Fibroblast of lung (primary cell): ENCODE data around the gene TTC23. TPM values are rescaled to one million over a fixed set of nuclear protein-coding genes. Genes with fewer than 3 reads are reported as not detected.
"Not testable (repeated sequence)": the region's sequence is repeated elsewhere in the genome, so short reads cannot be mapped to it uniquely, and the experiment has no call there.

Source experiments
- DNase-seq, 2 donors: peaks; one replicate each; pipeline versions ENCODE4 v3.0.0 to v3.0.0-alpha.2; 2010; ENCODE audit warnings: low read depth in 2 of 2
- H2AFZ ChIP-seq: 2 replicates; pipeline ENCODE4 v1.5.1; 2012; ENCODE audit warnings: low read length, control low read depth, inconsistent platforms
- H3K27ac ChIP-seq: 2 replicates; pipeline ENCODE4 v1.5.1; 2011; ENCODE audit warnings: low read length, control low read depth; ENCODE audit not compliant: insufficient read depth
- H3K27me3 ChIP-seq: 2 replicates; pipeline ENCODE4 v1.5.1; 2011; ENCODE audit warnings: mild to moderate bottlenecking, low read length; ENCODE audit not compliant: control insufficient read depth, insufficient read depth
- H3K36me3 ChIP-seq: 2 replicates; pipeline ENCODE4 v1.5.1; 2011; ENCODE audit warnings: low read length; ENCODE audit not compliant: control insufficient read depth, insufficient read depth
- H3K4me1 ChIP-seq: 2 replicates; pipeline ENCODE4 v1.5.1; 2011; ENCODE audit warnings: low read length; ENCODE audit not compliant: control insufficient read depth, insufficient read depth; ENCODE audit errors: extremely low read depth
- H3K4me2 ChIP-seq: 2 replicates; pipeline ENCODE4 v1.5.1; 2011; ENCODE audit warnings: low read length, control low read depth; ENCODE audit not compliant: insufficient read depth; ENCODE audit errors: extremely low read depth
- H3K4me3 ChIP-seq, 4 experiments: fragments of 200-600 bp in 1 of 4; sonication (generic) in 1 of 4; replicated peaks in 1 of 4; 2 replicates each; pipeline ENCODE4 v1.5.1; 2011 to 2016; ENCODE audit warnings: low read length in 4 of 4, low read depth in 3 of 4, mild to moderate bottlenecking in 3 of 4, control low read depth in 2 of 4, inconsistent platforms in 1 of 4, mixed read lengths in 1 of 4; ENCODE audit not compliant: insufficient read depth in 1 of 4; ENCODE audit errors: control extremely low read depth in 1 of 4
- H3K79me2 ChIP-seq: 2 replicates; pipeline ENCODE4 v1.5.1; 2012; ENCODE audit warnings: mild to moderate bottlenecking, low read length, inconsistent platforms; ENCODE audit not compliant: control insufficient read depth, insufficient read depth
- H3K9ac ChIP-seq: 2 replicates; pipeline ENCODE4 v1.5.1; 2011; ENCODE audit warnings: mild to moderate bottlenecking, low read length, control low read depth; ENCODE audit not compliant: insufficient read depth
- H3K9me3 ChIP-seq: 2 replicates; pipeline ENCODE4 v1.5.1; 2012; ENCODE audit warnings: low read depth, low read length; ENCODE audit not compliant: control insufficient read depth, insufficient read depth
- H4K20me1 ChIP-seq: 2 replicates; pipeline ENCODE4 v1.5.1; 2011; ENCODE audit warnings: low read length; ENCODE audit not compliant: control insufficient read depth, insufficient read depth; ENCODE audit errors: extremely low read depth
- EZH2 ChIP-seq: IDR thresholded peaks from 2 replicates; pipeline ENCODE4 v1.5.1; 2012; ENCODE audit warnings: low read length, control low read depth, mild to moderate bottlenecking; ENCODE audit errors: missing control alignments
- polyA plus RNA-seq, 2 donors: library from polyadenylated mRNA; depleted of rRNA in 1 of 2; stranded (reverse) in 1 of 2; unstranded in 1 of 2; fragments of >200 nt; gene quantifications; 2 replicates each; pipeline ENCODE4 v1.2.1, GENCODE V29; 2011 to 2012; ENCODE audit warnings: missing spikeins in 1 of 2
- total RNA-seq: library from RNA; depleted of rRNA; stranded (reverse); fragments of >200 nt; gene quantifications from 2 replicates; pipeline ENCODE4 v1.2.1, GENCODE V29; 2014
- TF ChIP-seq, protein P1 (sequence below), 2 donors: IDR thresholded peaks in 1 of 2; conservative IDR thresholded peaks in 1 of 2; 1 replicate in 1 of 2; 2 replicates in 1 of 2; pipeline ENCODE4 v1.5.1; 2011 to 2012; ENCODE audit warnings: low read length in 2 of 2, control low read depth in 1 of 2, inconsistent platforms in 1 of 2, low read depth in 1 of 2, mild to moderate bottlenecking in 1 of 2

TTC23 gene
- total and polyA plus RNA-seq, 2 donors (not counting 1 experiment from before 2014, with no cell fraction given), result 3.5 to 30.4 TPM

DNA sequence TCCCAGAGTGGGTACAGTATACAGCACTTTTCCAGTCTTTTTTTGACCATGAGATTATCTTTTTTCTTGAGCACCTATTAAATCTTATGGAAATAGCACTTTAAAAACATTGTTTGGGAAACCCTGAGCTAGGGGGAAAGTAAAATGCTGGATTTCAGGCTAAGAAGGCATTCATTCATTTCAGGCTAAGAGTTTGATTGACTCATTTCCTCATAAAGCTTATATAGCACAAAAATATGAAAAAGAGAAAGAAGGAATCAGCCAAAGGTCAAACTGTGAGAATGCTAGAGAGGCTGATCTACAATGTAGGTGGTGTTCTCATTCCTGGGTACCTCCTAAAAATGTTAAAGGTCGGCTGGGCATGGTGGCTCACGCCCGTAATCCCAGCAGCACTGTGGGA lies 10.5 kb downstream of the TTC23 start:
- Histone ChIP-seq H3K4me1 (peaks cover 2% of the 10 kb centered on the region), H3K9ac (no peak overlapping the region), H3K36me3 (peaks cover 1% of the 10 kb centered on the region), H3K4me2 (no peak overlapping the region), H2AFZ (no peak overlapping the region), H3K4me3 (no peak overlapping the region), H3K79me2 (peaks cover 2% of the 10 kb centered on the region), H3K27ac (no peak overlapping the region), H3K27me3 (no peaks in the 10 kb centered on the region), H3K9me3 (no peaks in the 10 kb centered on the region), H4K20me1 (no peaks in the 10 kb centered on the region)
- no peak for DNase-seq
- TF ChIP-seq, protein P1, sequence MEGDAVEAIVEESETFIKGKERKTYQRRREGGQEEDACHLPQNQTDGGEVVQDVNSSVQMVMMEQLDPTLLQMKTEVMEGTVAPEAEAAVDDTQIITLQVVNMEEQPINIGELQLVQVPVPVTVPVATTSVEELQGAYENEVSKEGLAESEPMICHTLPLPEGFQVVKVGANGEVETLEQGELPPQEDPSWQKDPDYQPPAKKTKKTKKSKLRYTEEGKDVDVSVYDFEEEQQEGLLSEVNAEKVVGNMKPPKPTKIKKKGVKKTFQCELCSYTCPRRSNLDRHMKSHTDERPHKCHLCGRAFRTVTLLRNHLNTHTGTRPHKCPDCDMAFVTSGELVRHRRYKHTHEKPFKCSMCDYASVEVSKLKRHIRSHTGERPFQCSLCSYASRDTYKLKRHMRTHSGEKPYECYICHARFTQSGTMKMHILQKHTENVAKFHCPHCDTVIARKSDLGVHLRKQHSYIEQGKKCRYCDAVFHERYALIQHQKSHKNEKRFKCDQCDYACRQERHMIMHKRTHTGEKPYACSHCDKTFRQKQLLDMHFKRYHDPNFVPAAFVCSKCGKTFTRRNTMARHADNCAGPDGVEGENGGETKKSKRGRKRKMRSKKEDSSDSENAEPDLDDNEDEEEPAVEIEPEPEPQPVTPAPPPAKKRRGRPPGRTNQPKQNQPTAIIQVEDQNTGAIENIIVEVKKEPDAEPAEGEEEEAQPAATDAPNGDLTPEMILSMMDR (conservative IDR thresholded peaks at IDR 0.05 in 1 of 2, IDR thresholded peaks at IDR 0.05 in 1 of 2; ENCODE audit: low read depth in 1 of 2, low read length in 2 of 2), result no peak
- TF ChIP-seq EZH2, result no peak

- DNase-seq, H3K4me1 ChIP-seq, H3K79me2 ChIP-seq, H3K36me3 ChIP-seq, H4K20me1 ChIP-seq, H3K27ac ChIP-seq, H3K27me3 ChIP-seq, H3K9me3 ChIP-seq, H3K4me2 ChIP-seq, H2AFZ ChIP-seq, H3K9ac ChIP-seq, H3K4me3 ChIP-seq: not testable (repeated sequence)
These were observed 15.2 kb downstream of the TTC23 start for GRCh38 chr15:99234160-99234559.

DNA sequence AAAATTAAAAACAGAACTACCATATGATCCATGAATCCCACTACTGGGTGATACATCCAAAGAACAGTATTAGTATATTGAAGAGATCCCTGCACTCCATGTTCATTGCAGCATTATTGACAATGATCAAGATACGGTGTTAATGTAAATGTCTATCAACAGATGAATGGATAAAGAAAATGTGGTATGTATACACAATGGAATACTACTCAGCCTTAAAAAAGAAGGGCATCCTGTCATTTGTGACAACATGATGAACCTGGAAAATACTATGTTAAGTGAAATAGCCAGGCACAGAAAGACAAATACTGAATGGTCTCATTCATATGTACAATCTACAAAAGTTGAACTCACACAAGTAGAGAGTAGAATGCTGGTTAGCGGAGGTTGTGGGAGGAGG lies 16.6 kb downstream of the TTC23 start:
- TF ChIP-seq, protein P1 (conservative IDR thresholded peaks at IDR 0.05 in 1 of 2, IDR thresholded peaks at IDR 0.05 in 1 of 2; ENCODE audit: low read depth in 1 of 2, low read length in 2 of 2), result no peak
- no peak for TF ChIP-seq EZH2
- Histone ChIP-seq H3K4me1 (no peaks in the 10 kb centered on the region), H4K20me1 (no peaks in the 10 kb centered on the region), H3K4me3 (no peak overlapping the region), H2AFZ (no peak overlapping the region), H3K9ac (no peak overlapping the region), H3K9me3 (no peaks in the 10 kb centered on the region), H3K27ac (no peak overlapping the region), H3K27me3 (no peaks in the 10 kb centered on the region), H3K4me2 (no peak overlapping the region), H3K79me2 (no peaks in the 10 kb centered on the region), H3K36me3 (peaks cover 2% of the 10 kb centered on the region)
- no peak for DNase-seq
